SK-N-SH treated with all-trans-retinoic acid at 6 μM for 48 hours (cell line): ENCODE results near the gene LPP.

Experiments used
- CSRNP3 ChIP-seq: fragments of 250-450 bp; sonication (Bioruptor Pico); IDR thresholded peaks from 2 replicates; pipeline ENCODE4 v1.5.1; 2021; ENCODE audit warnings: mild to moderate bottlenecking, moderate library complexity
- GLIS3 ChIP-seq: fragments of 250-450 bp; sonication (Bioruptor Pico); IDR thresholded peaks from 2 replicates; pipeline ENCODE4 v1.5.0; 2020; ENCODE audit warnings: mild to moderate bottlenecking, moderate library complexity
- PATZ1 ChIP-seq: fragments of 250-450 bp; sonication (Bioruptor Pico); IDR thresholded peaks from 2 replicates; pipeline ENCODE4 v1.8.0; 2020; ENCODE audit warnings: mild to moderate bottlenecking, moderate library complexity, borderline replicate concordance
- PPARA ChIP-seq: fragments of 250-450 bp; sonication (Bioruptor Pico); IDR thresholded peaks from 2 replicates; pipeline ENCODE4 v1.5.0; 2020; ENCODE audit warnings: mild to moderate bottlenecking, borderline replicate concordance
- RARB ChIP-seq: fragments of 250-450 bp; sonication (Bioruptor Pico); IDR thresholded peaks from 2 replicates; pipeline ENCODE4 v1.8.0; 2021; ENCODE audit warnings: mild to moderate bottlenecking, moderate library complexity
- TCF4 ChIP-seq: fragments of 250-450 bp; sonication (Bioruptor Pico); IDR thresholded peaks from 2 replicates; pipeline ENCODE4 v1.8.0; 2021; ENCODE audit warnings: mild to moderate bottlenecking, moderate library complexity, borderline replicate concordance
- ZFP3 ChIP-seq: fragments of 250-450 bp; sonication (Bioruptor Pico); IDR thresholded peaks from 2 replicates; pipeline ENCODE4 v1.5.0; 2020; ENCODE audit warnings: mild to moderate bottlenecking, moderate library complexity
- ZNF565 ChIP-seq: fragments of 450-650 bp; formaldehyde crosslinking; conservative IDR thresholded peaks from 2 replicates; pipeline ENCODE4 v1.5.0; 2020; ENCODE audit warnings: low read depth, mild to moderate bottlenecking, moderate library complexity

- TF ChIP-seq TCF4 (CRISPR knock-in tag) (no peak), RARB (CRISPR knock-in tag) (no peak), GLIS3 (CRISPR knock-in tag) (no peak), ZNF565 (CRISPR knock-in tag) (no peak), PPARA (no peak), CSRNP3 (CRISPR knock-in tag) (no peak), ZFP3 (CRISPR knock-in tag) (no peak), PATZ1 (CRISPR knock-in tag) (no peak)
Observed at GRCh38 chr3:188780193-188781147, 626.5 kb downstream of the LPP start.
